ELR (cell line): ENCODE data around the gene TNFRSF25.
"Not testable (repeated sequence)": the region's sequence is repeated elsewhere in the genome, so short reads cannot be mapped to it uniquely, and the experiment has no call there.

Experiments
- DNase-seq: peaks from one replicate; pipeline ENCODE4 v3.0.0-alpha.2; 2015; ENCODE audit warnings: low read depth

TNFRSF25 gene

GRCh38 chr1:6435547-6435946, 30.4 kb downstream of the TNFRSF25 start:
- no peak for DNase-seq

- no peak for DNase-seq
Observed at GRCh38 chr1:6435129-6435528, 30.8 kb downstream of the TNFRSF25 start.

DNA sequence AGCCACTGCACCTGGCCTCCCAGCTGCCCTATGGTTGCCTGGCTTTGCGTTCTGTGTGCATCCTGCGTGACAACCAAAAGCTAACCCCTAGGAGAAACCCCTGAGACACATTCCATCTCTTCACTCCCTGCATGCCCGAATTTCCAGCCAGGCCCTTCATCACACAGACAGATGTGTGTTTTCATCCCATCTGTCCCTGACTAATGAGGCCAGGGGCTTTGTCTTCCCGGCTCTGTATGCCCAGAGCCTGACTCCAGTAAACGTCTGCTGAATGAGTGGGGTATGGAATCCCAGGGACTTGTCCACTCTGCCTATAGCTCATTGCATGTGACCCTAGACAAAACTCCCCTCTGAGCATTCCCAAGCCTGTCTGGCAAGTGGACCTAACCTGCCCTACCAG, 31.8 kb downstream of the TNFRSF25 start:
- no peak for DNase-seq

- DNase-seq, result not testable (repeated sequence)
Observed at GRCh38 chr1:6431645-6432579, 34.1 kb downstream of the TNFRSF25 start.

DNA sequence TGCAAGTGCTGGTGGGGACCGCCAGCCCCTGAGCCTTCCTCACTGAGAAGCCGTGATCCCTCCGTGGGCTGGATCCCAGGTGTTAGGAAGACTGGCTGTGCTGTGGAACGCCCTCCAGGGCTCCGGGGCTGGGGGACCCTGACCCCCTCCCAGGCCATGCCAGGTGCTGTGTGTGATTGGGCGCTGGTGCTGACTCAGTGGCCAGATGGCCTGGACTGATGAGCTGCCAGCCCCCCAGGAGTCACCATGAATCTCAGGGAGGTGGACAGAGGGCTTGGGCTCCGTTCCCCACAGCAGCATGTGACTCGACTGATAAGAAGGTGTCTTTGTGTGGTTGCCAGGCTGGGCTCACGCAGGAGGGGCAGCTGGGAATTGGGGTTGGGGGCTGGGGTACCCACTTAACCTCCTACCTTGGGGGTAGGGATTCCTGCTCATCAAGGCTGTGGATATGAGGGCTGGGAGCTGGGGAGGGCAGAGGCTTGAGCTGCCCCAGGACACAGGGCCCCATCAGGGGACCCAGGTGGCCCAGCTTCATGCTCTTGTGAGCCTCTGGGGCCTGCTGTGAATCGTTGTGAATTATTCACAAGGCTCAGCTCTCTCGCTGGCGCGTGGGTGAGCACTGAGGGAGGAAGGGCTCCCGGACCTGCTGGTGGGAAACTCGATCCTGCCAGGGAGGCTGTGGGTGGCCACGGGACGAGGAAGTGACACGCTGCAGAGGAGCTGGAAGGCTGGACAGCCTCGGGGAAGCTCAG, 36.1 kb downstream of the TNFRSF25 start:
- not testable (repeated sequence) for DNase-seq

DNA sequence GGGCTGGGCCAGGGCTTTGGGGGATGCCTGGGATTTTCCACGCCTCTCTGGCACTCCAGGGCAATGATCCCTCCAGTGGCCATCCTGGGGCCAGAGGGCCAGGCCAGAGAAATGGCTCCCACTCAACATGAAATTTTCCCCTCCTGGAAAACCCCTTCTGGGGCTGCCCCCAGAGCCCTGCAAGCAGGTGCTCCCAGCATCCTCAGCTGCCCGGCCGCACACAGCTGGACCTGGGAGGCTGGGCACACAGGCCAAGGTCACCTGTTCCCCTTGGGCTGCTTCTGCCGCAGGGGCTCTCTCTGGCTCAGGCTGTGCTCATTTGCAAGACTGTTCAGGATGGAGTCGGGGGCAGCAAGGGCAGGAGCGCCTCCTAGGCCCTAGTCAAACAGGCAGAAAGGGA, 37.5 kb downstream of the TNFRSF25 start:
- not testable (repeated sequence) for DNase-seq

- no peak for DNase-seq
Observed at GRCh38 chr1:6427441-6428390, 38.3 kb downstream of the TNFRSF25 start.

GRCh38 chr1:6426972-6427350, 39.0 kb downstream of the TNFRSF25 start:
- DNase-seq, result no peak

DNA sequence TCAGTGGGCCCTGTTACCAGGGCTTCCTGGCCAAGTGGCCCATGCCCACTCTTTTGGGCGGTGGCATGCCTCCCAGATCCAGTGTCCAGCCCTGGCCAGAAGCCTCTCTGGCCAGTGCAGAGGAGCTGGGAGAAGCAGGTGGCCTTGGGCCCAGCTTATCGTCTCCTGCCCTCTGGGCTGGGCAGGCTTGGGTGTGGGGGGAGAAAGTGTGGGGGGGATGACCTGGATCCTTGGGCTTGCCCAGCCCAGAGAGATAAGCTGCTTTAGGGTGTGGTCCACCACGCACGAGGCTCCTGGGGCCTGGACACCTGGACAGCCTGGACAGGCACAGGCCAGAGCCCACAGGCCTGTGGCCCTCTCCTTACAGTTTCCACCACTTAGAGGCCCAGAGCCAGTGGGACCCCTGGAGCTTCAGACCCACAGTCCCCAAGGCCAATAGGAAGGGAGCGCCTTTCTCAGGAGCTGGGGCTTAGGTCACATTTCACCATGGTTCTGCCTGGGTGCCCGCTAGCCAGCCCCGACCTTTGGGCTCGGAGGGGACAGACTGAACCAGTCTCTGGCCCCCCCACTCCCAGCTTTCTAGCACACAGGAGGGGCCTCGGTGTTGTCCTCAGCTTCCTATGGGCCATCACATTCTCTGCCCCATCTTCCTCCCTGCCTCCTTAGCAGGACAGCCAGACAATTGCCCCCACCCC, 39.5 kb downstream of the TNFRSF25 start:
- DNase-seq, result no peak

- DNase-seq, result no peak
Observed at GRCh38 chr1:6425658-6426057, 40.3 kb downstream of the TNFRSF25 start.

GRCh38 chr1:6424619-6425593, 41.1 kb downstream of the TNFRSF25 start, which contains the start of gene ESPN:
Gene ESPN, plus strand, starts transcription at chr1:6424776. Its CDS starts 180 bp downstream, at chr1:6424956.
- DNase-seq, result no peak

DNA sequence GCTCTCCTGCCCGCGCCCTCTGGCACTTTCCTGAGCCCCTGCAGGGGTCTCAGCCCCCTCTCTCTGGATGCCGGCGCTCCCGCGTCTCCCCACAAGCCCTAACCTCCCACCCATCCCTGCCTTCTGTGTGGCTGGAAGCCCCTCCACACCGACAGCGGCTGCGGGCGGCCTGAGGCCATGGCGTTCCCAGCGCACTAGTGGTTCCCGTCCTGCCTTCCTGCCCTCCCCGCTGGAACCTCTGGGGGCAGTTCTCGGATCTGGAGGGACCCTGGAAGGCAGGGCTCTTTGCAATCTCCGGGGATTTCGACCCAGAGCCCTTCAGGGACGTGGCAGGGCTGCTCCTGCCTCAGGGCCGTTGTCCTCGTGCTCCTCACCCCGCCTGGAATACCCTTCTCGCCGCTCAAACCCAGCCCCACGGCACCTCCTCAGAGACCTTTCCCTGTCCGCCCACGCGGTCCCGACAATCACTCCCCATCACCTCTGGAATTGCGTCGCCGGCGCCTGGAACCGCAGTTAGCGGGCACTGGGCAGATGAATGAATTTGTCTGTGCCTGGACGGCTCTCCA, 41.9 kb downstream of the TNFRSF25 start:
- no peak for DNase-seq

DNA sequence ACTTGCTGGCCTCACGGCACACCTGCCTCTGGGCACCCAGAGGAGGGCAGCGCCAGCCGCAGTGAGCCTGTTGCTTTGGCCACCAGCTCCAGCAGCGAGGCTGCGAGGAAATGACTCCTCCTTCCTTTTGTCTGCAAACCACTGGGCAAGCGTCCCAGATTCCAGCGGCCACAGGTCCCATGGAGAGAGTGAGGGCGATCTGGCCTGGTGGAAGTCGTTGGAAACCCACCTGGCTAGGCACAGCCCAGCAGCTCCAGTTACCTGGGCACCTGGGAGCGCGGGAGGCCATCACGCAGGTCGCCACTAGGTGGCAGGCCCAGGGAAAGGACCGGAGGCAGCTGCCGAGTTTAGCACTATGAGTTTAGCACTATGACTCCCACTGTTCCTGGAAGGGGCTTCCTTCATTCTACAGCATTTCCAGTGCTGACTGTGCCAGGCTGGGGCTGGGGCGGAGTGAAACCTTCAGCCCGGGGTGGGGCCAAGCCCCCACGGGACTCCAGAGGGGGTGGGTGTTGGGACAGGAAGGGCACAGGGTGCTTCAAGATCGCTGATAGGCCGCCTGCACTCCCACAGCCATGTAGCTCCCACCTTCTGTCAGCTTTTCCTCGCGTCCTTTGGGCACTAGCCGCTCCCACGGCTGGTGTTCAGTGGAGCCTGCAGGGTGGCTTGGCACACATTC, 42.5 kb downstream of the TNFRSF25 start:
- DNase-seq, result peak; percentile 67

DNA sequence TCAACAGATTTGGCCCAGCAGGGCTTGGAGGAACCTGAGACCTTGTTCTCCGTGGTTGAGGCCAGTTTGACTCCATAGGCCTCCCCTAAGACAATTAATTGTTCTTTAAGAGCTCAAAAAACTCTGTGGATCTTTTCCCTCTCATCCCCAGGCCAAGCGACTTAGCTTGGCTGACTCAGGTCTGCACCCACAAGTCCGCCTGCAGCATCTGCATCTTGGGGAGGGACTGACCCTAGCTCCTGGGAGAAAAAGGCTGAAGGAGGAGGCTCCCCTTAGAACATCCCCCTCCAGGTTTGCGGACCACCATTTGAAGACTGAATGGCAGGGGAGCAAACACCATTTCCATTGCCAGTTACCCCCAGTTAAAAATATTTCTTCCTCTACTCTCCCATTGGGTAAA, 44.7 kb downstream of the TNFRSF25 start:
- DNase-seq, result no peak

GRCh38 chr1:6420454-6421042, 45.4 kb downstream of the TNFRSF25 start:
- no peak for DNase-seq

- no peak for DNase-seq
Observed at GRCh38 chr1:6419804-6420453, 46.0 kb downstream of the TNFRSF25 start, which contains the start of gene HES2. Gene HES2, minus strand, starts transcription at chr1:6419919. Its CDS starts 99 bp downstream, at chr1:6419820.

GRCh38 chr1:6419397-6419803, 46.6 kb downstream of the TNFRSF25 start:
- DNase-seq, result no peak
